ENCODE measurements around the gene ATXN7L1.

- TF ChIP-seq MAX (CRISPR knock-in tag; IDR thresholded peaks at IDR 0.05) (no peak), MLX (CRISPR knock-in tag; IDR thresholded peaks at IDR 0.05) (no peak), SMAD4 (CRISPR knock-in tag; IDR thresholded peaks at IDR 0.05) (no peak), EMX1 (CRISPR knock-in tag; IDR thresholded peaks at IDR 0.05) (no peak), E2F1 (CRISPR knock-in tag; IDR thresholded peaks at IDR 0.05) (no peak), HMGA2 (CRISPR knock-in tag; IDR thresholded peaks at IDR 0.05) (no peak), CTCF (IDR thresholded peaks at IDR 0.05) (no peak), ATF2 (CRISPR knock-in tag; IDR thresholded peaks at IDR 0.05; ENCODE audit: borderline replicate concordance, low read depth) (no peak), NFATC4 (CRISPR knock-in tag; IDR thresholded peaks at IDR 0.05) (no peak), ESRRA (CRISPR knock-in tag; IDR thresholded peaks at IDR 0.05; ENCODE audit: borderline replicate concordance) (no peak), FOXP4 (CRISPR knock-in tag; IDR thresholded peaks at IDR 0.05) (no peak), CREB1 (CRISPR knock-in tag; IDR thresholded peaks at IDR 0.05) (no peak), NFE2L1 (CRISPR knock-in tag; IDR thresholded peaks at IDR 0.05) (no peak)
Measured at GRCh38 chr7:105673367-105674084, 202.9 kb downstream of the ATXN7L1 start.
